HepG2 (cell line): ENCODE results near the gene SPRN. TPM values are rescaled to one million over a fixed set of nuclear protein-coding genes. Genes with fewer than 3 reads are reported as not detected.

ENCODE experiments used
- ELF1 ChIP-seq: sonication (generic); formaldehyde crosslinking; IDR thresholded peaks from 2 replicates; pipeline ENCODE4 v1.4.0; 2020; ENCODE audit warnings: missing genetic modification reagents
- GLI4 ChIP-seq: sonication (generic); formaldehyde crosslinking; IDR thresholded peaks from 2 replicates; pipeline ENCODE4 v1.5.1; 2020; ENCODE audit warnings: missing genetic modification reagents, mild to moderate bottlenecking, moderate library complexity, borderline replicate concordance
- HBP1 ChIP-seq: IDR thresholded peaks from 2 replicates; pipeline ENCODE4 v1.6.1; 2016; ENCODE audit warnings: low read depth, control low read depth
- IRF9 ChIP-seq: sonication (generic); formaldehyde crosslinking; IDR thresholded peaks from 2 replicates; pipeline ENCODE4 v1.8.0; 2022; ENCODE audit warnings: missing genetic modification reagents, mild to moderate bottlenecking, borderline replicate concordance
- MNT ChIP-seq: fragments of 450-650 bp; IDR thresholded peaks from 2 replicates; pipeline ENCODE4 v1.6.1; 2016
- MTA1 ChIP-seq: sonication (generic); formaldehyde crosslinking; IDR thresholded peaks from 2 replicates; pipeline ENCODE4 v1.4.0; 2020; ENCODE audit warnings: missing genetic modification reagents, mild to moderate bottlenecking, borderline replicate concordance
- PRDM10 ChIP-seq: sonication (generic); formaldehyde crosslinking; IDR thresholded peaks from 2 replicates; pipeline ENCODE4 v1.4.0; 2020; ENCODE audit warnings: low read depth, missing genetic modification reagents
- TFDP1 ChIP-seq: IDR thresholded peaks from 2 replicates; pipeline ENCODE4 v1.6.1; 2016; ENCODE audit warnings: missing compliant biosample characterization, missing genetic modification reagents, borderline replicate concordance
- ZGPAT ChIP-seq: IDR thresholded peaks from 2 replicates; pipeline ENCODE4 v1.6.1; 2016; ENCODE audit warnings: mild to moderate bottlenecking
- ZMYM4 ChIP-seq: sonication (generic); formaldehyde crosslinking; IDR thresholded peaks from 2 replicates; pipeline ENCODE4 v1.8.1; 2023; ENCODE audit warnings: mild to moderate bottlenecking, missing genetic modification reagents
- ZNF224 ChIP-seq: sonication (generic); formaldehyde crosslinking; IDR thresholded peaks from 2 replicates; pipeline ENCODE4 v1.5.0; 2020; ENCODE audit warnings: mild to moderate bottlenecking, missing genetic modification reagents
- ZNF597 ChIP-seq: sonication (generic); formaldehyde crosslinking; IDR thresholded peaks from 2 replicates; pipeline ENCODE4 v1.5.0; 2020; ENCODE audit warnings: missing genetic modification reagents
- ZNF883 ChIP-seq: sonication (generic); formaldehyde crosslinking; IDR thresholded peaks from 2 replicates; pipeline ENCODE4 v1.5.1; 2020; ENCODE audit warnings: mild to moderate bottlenecking, missing genetic modification reagents; ENCODE audit errors: not compliant biosample characterization
- polyA plus RNA-seq, 8 experiments: library from polyadenylated mRNA; depleted of rRNA in 3 of 8; stranded (reverse) in 7 of 8; unstranded in 1 of 8; fragments of >200 nt; fragmentation: Illumina TruSeq in 4 of 8; extraction: Trizol in 4 of 8; gene quantifications; 2 replicates each; pipeline versions ENCODE4 v1.2.1 to v1.2.3, GENCODE V29; 2011 to 2016; ENCODE audit warnings: low read depth in 4 of 8, missing spikeins in 1 of 8, mixed read lengths in 1 of 8; ENCODE audit not compliant: insufficient read depth in 1 of 8
- total RNA-seq, 5 experiments: library from RNA; depleted of rRNA; stranded (reverse); fragments of >200 nt; fragmentation: Illumina TruSeq; extraction: Trizol; gene quantifications; 2 replicates each; pipeline ENCODE4 v1.2.3, GENCODE V29; 2016; ENCODE audit warnings: low read depth in 1 of 5

SPRN gene
- total and polyA plus RNA-seq, 2 of the 13 experiments (the other 11 are each of a cell fraction or from before 2014, with no cell fraction given): not detected

GRCh38 chr10:133394064-133394663, 30.3 kb downstream of the SPRN start, which contains the start of gene MTG1 (continued):
- TF ChIP-seq ZNF597 (CRISPR knock-in tag) (no peak), GLI4 (CRISPR knock-in tag) (0 out of 2 replicates have a peak, but pooled peaks have one; percentile 65), ZNF224 (CRISPR knock-in tag) (no peak), IRF9 (peak; percentile 93), TFDP1 (peak; percentile 95), ELF1 (peak; percentile 64), ZNF883 (CRISPR knock-in tag) (peak; percentile 92), MTA1 (CRISPR knock-in tag) (peak; percentile 91; the same call in 1 of the 2 replicates), HBP1 (CRISPR knock-in tag) (no peak; the same call in 1 of the 2 replicates), PRDM10 (CRISPR knock-in tag) (no peak), MNT (peak; percentile 24; the same call in 1 of the 2 replicates), ZGPAT (CRISPR knock-in tag) (peak; percentile 94), ZMYM4 (CRISPR knock-in tag) (peak; percentile 83)
